Right renal pelvis (tissue), 4 donors: Measurements from ENCODE around the gene AFF1. TPM values are rescaled to one million over a fixed set of nuclear protein-coding genes. Genes with fewer than 3 reads are reported as not detected.
"Not testable (repeated sequence)": the region's sequence is repeated elsewhere in the genome, so short reads cannot be mapped to it uniquely, and the experiment has no call there.

ENCODE experiments used
- DNase-seq, 4 donors: peaks; one replicate each; pipeline ENCODE4 v3.0.0-alpha.2; 2013; ENCODE audit warnings: low read depth in 4 of 4, low spot score in 3 of 4, missing footprints in 1 of 4
- polyA plus RNA-seq, 4 donors: library from polyadenylated mRNA; unstranded; fragments of 120-200 nt; gene quantifications; one replicate each; pipeline ENCODE4 v1.2.1, GENCODE V29; 2013; ENCODE audit not compliant: insufficient read length in 4 of 4

Gene AFF1
- polyA plus RNA-seq, 4 donors = 44.1 to 59.5 (median 50.1) TPM

- DNase-seq = no peak
Measured at GRCh38 chr4:87030755-87031441, 96.1 kb downstream of the AFF1 start.

GRCh38 chr4:87031920-87032319 is 97.1 kb downstream of the AFF1 start:
- DNase-seq = no peak

- DNase-seq = no peak
Measured at GRCh38 chr4:87032884-87033533, 98.2 kb downstream of the AFF1 start.

- no peak for DNase-seq
Measured at GRCh38 chr4:87033902-87034301, 99.1 kb downstream of the AFF1 start.

- no peak for DNase-seq
Measured at GRCh38 chr4:87034527-87034926, 99.7 kb downstream of the AFF1 start.

GRCh38 chr4:87035881-87036509 is 101.2 kb downstream of the AFF1 start:
- no peak for DNase-seq

GRCh38 chr4:87036713-87037112 is 101.9 kb downstream of the AFF1 start:
- no peak for DNase-seq

GRCh38 chr4:87037171-87037570 is 102.4 kb downstream of the AFF1 start:
- DNase-seq = not testable (repeated sequence)

- DNase-seq = no peak
Measured at GRCh38 chr4:87037671-87038334, 103.0 kb downstream of the AFF1 start.

GRCh38 chr4:87038837-87039615 is 104.2 kb downstream of the AFF1 start:
- peak in 2 of 4 donors; percentile 72 to 74 for DNase-seq

- no peak for DNase-seq
Measured at GRCh38 chr4:87041141-87041540, 106.3 kb downstream of the AFF1 start.

- no peak for DNase-seq
Measured at GRCh38 chr4:87042221-87042620, 107.4 kb downstream of the AFF1 start.

GRCh38 chr4:87042986-87043820 is 108.4 kb downstream of the AFF1 start:
- no peak for DNase-seq

GRCh38 chr4:87044511-87045233 is 109.9 kb downstream of the AFF1 start:
- DNase-seq = no peak

GRCh38 chr4:87045234-87045558 is 110.4 kb downstream of the AFF1 start:
- DNase-seq = no peak

- no peak for DNase-seq
Measured at GRCh38 chr4:87045659-87046058, 110.8 kb downstream of the AFF1 start.

- DNase-seq = no peak
Measured at GRCh38 chr4:87046121-87046551, 111.3 kb downstream of the AFF1 start.

- DNase-seq = no peak
Measured at GRCh38 chr4:87047281-87047798, 112.5 kb downstream of the AFF1 start.

- DNase-seq = no peak
Measured at GRCh38 chr4:87049508-87049907, 114.7 kb downstream of the AFF1 start.
